Left lung (tissue), 10 donors: ENCODE results near the gene JADE2. TPM values are rescaled to one million over a fixed set of nuclear protein-coding genes. Genes with fewer than 3 reads are reported as not detected.

ENCODE experiments used
- ATAC-seq: fragments of 200-7000 bp; cut with Tn5 transposase; one replicate; pipeline ENCODE4 v1.9.1; 2020; ENCODE audit warnings: moderate library complexity
- DNase-seq, 4 donors: peaks; one replicate each; pipeline ENCODE4 v3.0.0-alpha.2; 2013 to 2020
- H3K27ac ChIP-seq, 2 donors: fragments of 200-600 bp; sonication (generic) in 1 of 2; one replicate each; pipeline versions ENCODE4 v1.5.0 to v1.8.0; 2020 to 2021
- H3K27me3 ChIP-seq, 2 donors: fragments of 200-600 bp; sonication (generic) in 1 of 2; one replicate each; pipeline versions ENCODE4 v1.5.0 to v1.8.0; 2020 to 2021
- H3K36me3 ChIP-seq, 2 donors: fragments of 200-600 bp; sonication (generic) in 1 of 2; one replicate each; pipeline versions ENCODE4 v1.5.0 to v1.8.0; 2020 to 2021
- H3K4me1 ChIP-seq, 2 donors: fragments of 200-600 bp; one replicate each; pipeline ENCODE4 v1.8.0; 2021
- H3K4me3 ChIP-seq, 2 donors: fragments of 200-600 bp; sonication (generic) in 1 of 2; one replicate each; pipeline versions ENCODE4 v1.5.0 to v1.8.0; 2020 to 2021; ENCODE audit warnings: mild to moderate bottlenecking in 1 of 2
- H3K9me3 ChIP-seq, 2 donors: fragments of 200-600 bp; sonication (generic) in 1 of 2; one replicate each; pipeline versions ENCODE4 v1.5.0 to v1.8.0; 2020 to 2021
- CTCF ChIP-seq, 2 donors: fragments of 200-600 bp; sonication (generic) in 1 of 2; IDR thresholded peaks; one replicate each; pipeline versions ENCODE4 v1.5.0 to v1.8.0; 2021; ENCODE audit warnings: antibody characterized with exemption in 2 of 2
- intact Hi-C, 2 donors: fragments of 100-400 bp; cut with DNase I; formaldehyde crosslinking; loops; one replicate each; pipeline versions ENCODE4 v1.11.2 to v1.14.2; 2022
- polyA plus RNA-seq, 6 donors: library from polyadenylated mRNA; unstranded; fragments of 120-200 nt; gene quantifications; one replicate each; pipeline ENCODE4 v1.2.1, GENCODE V29; 2013; ENCODE audit not compliant: insufficient read length in 6 of 6
- total RNA-seq, 2 donors: library from RNA; stranded (reverse); fragmentation: NEBNext Ultra II Directional; extraction: Animal tissue kit (Norgen Biotek cat#: 25700); gene quantifications; one replicate each; pipeline ENCODE4 v1.2.1, GENCODE V29; 2021
- donor health status: DM: no; HTN: yes; CAD: no.
- donor health status: DM: no; HTN: no; CAD: no.

The JADE2 gene
- total and polyA plus RNA-seq, 8 donors, result 13.5 to 51.1 (median 17.3) TPM

- peak in 1 of 4 donors; percentile 57 for DNase-seq
- Histone ChIP-seq H3K27ac (peak overlapping the region in 1 of 2 donors; percentile 83), H3K4me3 (no peak overlapping the region), H3K9me3 (no peaks in the 10 kb centered on the region), H3K4me1 (peaks cover 12 to 41% of the 10 kb centered on the region in 2 donors), H3K36me3 (peaks cover 0 to 91% of the 10 kb centered on the region in 2 donors), H3K27me3 (no peaks in the 10 kb centered on the region)
- peak; percentile 24 for ATAC-seq
- TF ChIP-seq CTCF (IDR thresholded peaks at IDR 0.05), result no peak
- intact Hi-C loops, result no loop called here
Measured at GRCh38 chr5:134568337-134568700, 42.8 kb downstream of the JADE2 start.

GRCh38 chr5:134568761-134569695 lies 43.6 kb downstream of the JADE2 start:
- H3K4me3 ChIP-seq, result no peak overlapping the region
- no peaks in the 10 kb centered on the region for H3K9me3 ChIP-seq
- H3K27ac ChIP-seq, result peak overlapping the region; percentile 62 to 83
- intact Hi-C loops, result no loop called here
- H3K36me3 ChIP-seq, result peaks cover 0 to 91% of the 10 kb centered on the region in 2 donors
- ATAC-seq, result peak; percentile 65
- no peaks in the 10 kb centered on the region for H3K27me3 ChIP-seq
- TF ChIP-seq CTCF (IDR thresholded peaks at IDR 0.05), result no peak
- H3K4me1 ChIP-seq, result peaks cover 12 to 41% of the 10 kb centered on the region in 2 donors
- peak in 3 of 4 donors; percentile 32 to 84 (median 72) for DNase-seq

- H3K27me3 ChIP-seq, result no peaks in the 10 kb centered on the region
- peaks cover 12 to 41% of the 10 kb centered on the region in 2 donors for H3K4me1 ChIP-seq
- no peak overlapping the region for H3K4me3 ChIP-seq
- peaks cover 0 to 91% of the 10 kb centered on the region in 2 donors for H3K36me3 ChIP-seq
- no peak for TF ChIP-seq CTCF (IDR thresholded peaks at IDR 0.05)
- ATAC-seq (no peak), DNase-seq (peak in 1 of 4 donors; percentile 50)
- no peaks in the 10 kb centered on the region for H3K9me3 ChIP-seq
- intact Hi-C loops, result no loop called here
- peak overlapping the region in 1 of 2 donors; percentile 83 for H3K27ac ChIP-seq
Measured at GRCh38 chr5:134569758-134570364, 44.4 kb downstream of the JADE2 start.

- Histone ChIP-seq H3K4me3 (no peak overlapping the region), H3K4me1 (peaks cover 12 to 41% of the 10 kb centered on the region in 2 donors), H3K9me3 (no peaks in the 10 kb centered on the region), H3K27ac (no peak overlapping the region), H3K36me3 (peaks cover 0 to 91% of the 10 kb centered on the region in 2 donors), H3K27me3 (no peaks in the 10 kb centered on the region)
- intact Hi-C loops, result no loop called here
- no peak for TF ChIP-seq CTCF (IDR thresholded peaks at IDR 0.05)
- DNase-seq (no peak), ATAC-seq (no peak)
Measured at GRCh38 chr5:134570365-134570758, 44.9 kb downstream of the JADE2 start.

GRCh38 chr5:134570886-134571285 lies 45.4 kb downstream of the JADE2 start:
- Histone ChIP-seq H3K27ac (no peak overlapping the region), H3K27me3 (no peaks in the 10 kb centered on the region), H3K4me3 (no peak overlapping the region), H3K9me3 (no peaks in the 10 kb centered on the region), H3K36me3 (peaks cover 0 to 91% of the 10 kb centered on the region in 2 donors), H3K4me1 (peaks cover 12 to 43% of the 10 kb centered on the region in 2 donors)
- TF ChIP-seq CTCF (IDR thresholded peaks at IDR 0.05), result no peak
- no peak for DNase-seq
- intact Hi-C loops, result no loop called here
- ATAC-seq, result no peak
